HT1080 (cell line): ENCODE data around the gene COG6. TPM values are rescaled to one million over a fixed set of nuclear protein-coding genes. Genes with fewer than 3 reads are reported as not detected.

ENCODE experiments used
- DNase-seq: peaks from one replicate; pipeline ENCODE4 v3.0.0-alpha.2; 2015; ENCODE audit warnings: low read depth
- small RNA-seq: library from RNA; depleted of rRNA; stranded (forward); fragments of <200 nt; gene quantifications from one replicate; pipeline ENCODE3, GENCODE V24; 2014
- total RNA-seq: library from RNA; depleted of rRNA; stranded (reverse); fragments of >200 nt; shearing (Covaris generic); gene quantifications from 2 replicates; pipeline ENCODE4 v1.2.3, GENCODE V29; 2014; rRNA removed

Gene COG6
- total RNA-seq, 1 experiment from 2014 or later = 7.7 TPM

DNA sequence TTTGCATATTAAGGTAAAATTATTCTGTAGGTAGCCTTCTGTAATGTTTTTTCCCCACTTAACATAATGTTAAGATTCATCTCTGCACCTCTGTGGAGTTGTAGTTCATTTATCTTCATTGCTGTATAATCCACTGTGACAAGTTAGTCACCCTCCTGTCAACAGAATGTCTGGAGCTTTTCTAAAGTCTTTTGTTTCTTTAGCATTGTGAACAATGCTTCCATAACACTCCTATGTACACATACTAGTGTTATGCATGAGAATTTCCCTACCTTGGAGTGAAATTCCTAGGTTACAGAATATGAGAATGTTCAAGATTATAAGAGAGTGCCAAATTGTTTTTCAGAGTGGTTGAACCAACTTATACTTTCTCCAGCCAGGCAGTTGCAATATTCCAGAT lies 113.5 kb downstream of the COG6 start:
- no peak for DNase-seq

DNA sequence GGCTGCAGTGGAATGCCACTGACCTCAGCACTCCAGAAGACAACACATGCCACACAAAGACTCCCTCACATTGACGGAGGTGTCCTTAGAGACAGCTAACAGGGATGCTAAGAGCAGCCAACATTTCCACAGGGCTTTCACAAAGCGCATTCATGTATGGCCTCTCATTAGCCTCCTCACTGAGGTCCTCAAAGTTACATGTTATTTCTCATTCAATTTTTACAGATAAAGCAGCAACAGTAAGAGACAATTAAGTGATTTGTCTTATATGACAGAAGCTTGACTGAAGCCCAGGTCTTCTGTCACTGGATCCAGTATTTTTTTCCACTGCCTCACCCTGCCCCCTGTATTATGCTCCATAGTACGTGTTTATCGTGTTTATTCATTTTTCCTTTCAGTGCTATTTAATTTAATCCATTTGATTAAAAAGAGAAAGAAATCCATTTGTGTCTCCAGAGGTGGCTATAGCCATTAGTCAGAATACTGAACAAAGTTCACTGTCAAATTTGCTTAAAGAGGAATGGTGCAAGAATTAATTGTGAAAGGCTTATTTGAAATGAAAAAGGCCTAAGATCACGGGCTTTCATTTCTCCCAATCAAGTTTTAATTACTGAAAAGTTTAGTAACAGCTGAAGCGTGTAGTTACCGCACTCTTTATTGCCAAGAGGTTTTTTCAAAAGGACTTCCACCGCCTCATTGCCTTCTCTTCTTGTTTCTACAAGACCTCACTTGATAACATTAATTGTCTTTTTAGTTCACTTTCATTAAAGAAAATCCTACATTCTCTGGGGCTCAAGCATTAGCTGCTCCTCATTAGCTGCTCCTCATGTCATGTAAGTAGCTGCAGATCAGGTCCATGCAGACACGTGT lies 115.0 kb downstream of the COG6 start:
- DNase-seq = no peak

DNA sequence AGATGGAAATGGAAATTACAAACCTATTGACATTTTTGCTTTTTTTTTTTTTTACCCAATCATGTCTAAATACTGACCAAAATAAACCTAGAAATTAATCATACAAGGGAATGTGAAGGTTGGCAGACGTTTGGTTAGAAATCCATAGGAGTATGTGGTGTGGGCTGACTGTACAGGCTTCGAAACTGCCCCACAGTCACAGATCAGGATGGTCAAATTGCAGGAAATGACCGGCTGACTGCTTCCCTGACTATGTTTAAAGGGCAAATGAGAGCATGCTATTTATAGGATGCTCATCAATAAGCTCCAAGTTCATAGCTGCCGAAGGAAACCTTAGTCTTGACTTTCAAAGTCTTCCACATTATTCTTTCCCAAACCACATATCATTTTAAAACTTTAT lies 118.4 kb downstream of the COG6 start:
- peak; percentile 46 for DNase-seq

DNA sequence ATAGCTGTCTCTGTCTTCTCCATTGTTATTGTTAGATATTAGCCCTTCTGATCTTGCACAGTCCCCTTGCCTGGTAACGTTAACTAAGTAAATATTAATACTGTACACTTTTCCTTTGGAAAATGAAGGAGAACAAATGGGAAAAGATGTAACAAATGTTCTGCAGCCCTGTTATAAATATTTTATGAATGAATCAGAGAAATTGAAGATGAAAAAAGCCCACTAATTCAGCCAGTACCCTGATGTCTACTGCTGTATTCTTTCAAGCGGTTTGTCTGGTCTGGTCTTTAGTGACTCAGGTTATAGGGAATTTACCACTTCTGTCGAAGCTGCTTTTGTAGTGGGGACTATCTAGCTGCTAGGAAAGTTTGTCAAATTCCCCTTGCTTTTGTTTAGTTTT lies 121.0 kb downstream of the COG6 start:
- peak; percentile 52 for DNase-seq

DNA sequence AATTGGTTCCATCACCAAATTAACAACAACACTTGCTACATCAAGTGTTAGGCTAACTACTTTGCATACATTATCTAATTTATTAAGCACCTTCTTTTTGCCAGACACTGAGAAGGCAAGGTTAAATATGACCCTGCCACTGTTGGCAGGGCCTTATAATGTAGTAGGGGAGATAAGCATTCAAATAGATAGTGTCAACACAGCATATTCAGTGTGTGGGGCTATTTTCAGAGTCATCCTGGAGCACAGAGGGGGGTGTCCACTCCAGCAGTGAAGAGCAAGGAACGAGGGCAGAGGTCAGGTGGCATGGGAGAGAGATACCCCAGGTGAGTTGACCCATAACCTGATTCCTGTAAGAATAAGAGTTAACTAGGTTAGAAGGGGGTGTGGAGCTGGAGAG lies 121.6 kb downstream of the COG6 start:
- DNase-seq = no peak

DNA sequence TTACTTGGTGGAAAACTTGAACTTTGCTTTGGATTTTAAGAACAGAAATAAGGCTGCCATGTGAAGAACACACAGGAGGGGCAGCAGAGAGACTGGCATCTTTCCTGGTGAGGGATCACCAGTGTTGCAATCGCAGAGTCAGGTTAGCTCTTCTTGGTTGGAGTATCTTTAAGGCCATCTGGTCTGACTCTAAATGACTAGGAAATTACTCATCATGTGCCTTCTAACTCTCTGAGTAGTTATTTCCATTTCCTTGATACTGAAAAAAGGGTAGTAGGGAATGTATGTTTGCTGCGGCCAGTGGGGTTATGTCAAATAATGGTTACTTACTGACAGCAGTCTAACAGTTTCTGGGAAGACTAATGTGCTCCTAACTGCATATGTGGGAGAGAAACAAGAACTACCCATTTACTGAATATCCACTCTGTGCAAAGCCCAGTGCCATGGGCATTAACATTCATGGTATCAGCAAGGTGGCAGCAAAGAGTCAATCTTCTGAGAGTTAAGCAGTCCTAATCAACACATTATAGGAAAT lies 122.1 kb downstream of the COG6 start:
- peak; percentile 91 for DNase-seq

DNA sequence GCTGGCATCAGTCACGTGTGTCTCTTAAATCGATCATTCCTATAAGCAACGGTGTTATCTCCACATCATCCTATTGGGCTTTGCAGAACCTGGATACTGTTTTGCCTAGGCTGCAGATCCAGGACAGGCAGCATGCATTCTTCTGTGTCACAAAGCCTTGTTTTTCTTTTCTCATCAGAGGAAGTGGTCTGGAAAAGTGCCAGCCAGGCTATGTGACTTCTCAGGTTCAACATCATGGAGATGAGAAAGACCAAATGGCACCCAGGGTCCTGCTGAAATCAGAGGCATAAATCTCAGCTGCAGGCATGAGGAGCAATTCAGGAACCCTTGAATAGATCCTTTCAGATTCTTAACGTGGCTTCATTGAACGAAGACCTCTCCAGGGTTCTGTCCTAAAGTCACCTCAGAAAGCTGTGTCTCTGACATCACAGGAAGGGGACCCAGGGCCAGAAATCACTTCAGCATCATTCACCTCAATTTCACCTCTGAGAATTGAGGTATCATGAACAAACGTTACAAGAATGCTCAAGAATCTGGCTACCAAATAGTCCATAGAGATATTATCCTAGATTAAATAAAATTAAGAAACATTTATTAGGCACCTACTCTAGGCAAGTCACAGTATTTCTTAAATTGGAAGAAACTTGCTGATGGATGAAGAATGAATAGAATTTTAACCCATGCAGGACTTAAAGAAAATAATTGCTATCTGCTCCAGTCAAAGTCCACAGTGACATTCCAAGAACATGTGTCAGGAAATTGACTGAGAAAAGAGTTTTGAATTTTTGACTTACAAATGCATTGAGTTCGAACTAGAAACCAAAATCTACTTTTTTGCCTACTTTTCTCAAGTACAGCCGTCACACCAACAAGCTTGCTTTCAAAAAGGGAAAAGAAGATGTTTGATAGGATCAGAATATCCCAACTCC lies 124.1 kb downstream of the COG6 start:
- DNase-seq = peak; percentile 60

DNA sequence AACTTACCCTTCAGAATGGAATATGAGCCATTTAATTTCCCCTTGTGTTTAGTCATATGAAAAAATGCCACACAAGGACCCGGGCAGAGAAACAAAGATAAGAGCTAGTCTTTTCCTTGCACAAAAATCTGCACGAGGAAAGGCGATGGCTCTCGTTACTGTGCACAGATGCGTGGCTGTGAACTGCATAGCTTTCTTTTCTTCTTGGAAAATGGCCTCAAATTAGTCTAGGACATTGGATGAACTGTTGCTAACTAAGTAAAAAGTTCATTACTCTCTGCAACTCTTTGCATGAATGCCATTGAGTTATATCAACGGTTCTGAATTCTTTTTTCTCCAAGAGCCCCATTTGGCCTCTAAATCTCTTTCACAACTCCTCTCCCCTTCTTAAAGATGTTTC lies 125.2 kb downstream of the COG6 start:
- no peak for DNase-seq

DNA sequence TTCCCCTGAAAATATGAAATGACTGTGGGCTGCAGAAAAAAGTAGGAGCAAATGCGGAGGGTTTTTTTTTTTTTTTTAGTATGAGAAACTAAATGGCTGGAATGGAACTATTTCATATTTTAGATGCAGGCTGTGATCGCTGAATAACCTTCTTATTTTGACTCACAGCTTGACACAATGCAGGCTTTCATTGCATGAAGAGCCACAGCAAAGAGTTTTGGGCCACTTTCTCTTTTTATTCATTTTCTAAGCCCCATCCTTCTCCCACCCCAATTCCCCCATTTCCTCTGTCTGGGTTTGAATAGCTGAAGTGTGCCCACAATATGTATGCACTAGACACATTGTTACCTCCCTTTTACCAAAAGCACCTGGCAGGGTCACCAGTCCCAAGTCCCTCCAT lies 125.9 kb downstream of the COG6 start:
- DNase-seq = no peak

DNA sequence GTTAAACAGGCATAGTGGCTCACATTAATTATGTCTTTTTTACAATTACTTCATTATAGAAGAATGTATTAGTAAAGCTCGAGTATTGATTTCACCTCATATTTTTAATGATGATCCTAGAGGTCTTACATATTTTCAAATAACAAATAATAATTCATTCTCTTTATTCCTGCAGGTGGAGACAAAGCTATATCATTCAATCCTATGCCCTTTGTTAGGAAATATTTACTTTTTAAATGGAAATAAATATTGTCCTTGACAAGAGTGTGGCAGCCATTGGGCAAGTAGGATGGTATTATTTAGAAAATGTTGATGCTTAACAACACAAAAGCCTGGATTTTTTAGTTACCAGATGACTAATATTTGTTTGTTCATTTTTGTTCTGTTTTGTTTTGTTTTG lies 127.6 kb downstream of the COG6 start:
- DNase-seq = no peak

DNA sequence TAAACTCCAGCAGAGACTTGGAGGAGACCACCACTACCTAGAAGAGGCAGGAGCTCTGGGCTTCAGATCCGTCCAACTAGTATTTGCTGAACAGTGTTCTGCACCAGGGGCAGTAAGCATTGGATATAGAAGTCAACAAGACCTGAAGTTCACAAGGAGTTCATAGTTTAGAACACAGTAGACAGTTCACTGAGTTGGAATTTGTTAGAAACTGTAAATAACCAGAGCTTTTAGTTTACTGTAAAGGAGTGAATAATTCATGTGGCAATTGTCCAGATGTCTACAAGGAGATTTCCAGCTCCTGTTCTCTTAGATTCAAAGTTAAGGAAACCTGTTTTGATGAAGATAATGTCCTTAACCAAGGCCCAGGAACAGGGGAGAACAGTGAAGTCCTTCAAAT lies 128.9 kb downstream of the COG6 start:
- no peak for DNase-seq

DNA sequence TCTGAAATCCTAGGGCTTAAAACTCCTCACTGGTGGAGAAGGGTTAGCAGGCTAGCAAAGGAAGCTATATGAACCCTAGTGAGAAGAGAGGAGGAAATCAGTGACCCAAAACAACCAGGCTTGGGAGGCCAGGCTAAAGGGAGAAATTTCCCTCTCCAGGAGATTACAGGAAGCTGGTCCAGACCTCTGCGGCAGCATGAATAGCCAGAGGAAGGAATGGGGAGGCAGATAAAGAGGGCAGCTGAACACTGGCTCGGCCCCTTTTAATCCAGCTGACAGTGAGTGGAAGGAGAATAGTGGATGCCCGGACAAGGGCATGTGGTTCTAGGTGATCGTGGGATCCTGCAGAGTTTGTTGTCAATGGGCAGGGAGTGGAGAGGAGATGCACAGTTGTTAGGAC lies 130.6 kb downstream of the COG6 start:
- no peak for DNase-seq

DNA sequence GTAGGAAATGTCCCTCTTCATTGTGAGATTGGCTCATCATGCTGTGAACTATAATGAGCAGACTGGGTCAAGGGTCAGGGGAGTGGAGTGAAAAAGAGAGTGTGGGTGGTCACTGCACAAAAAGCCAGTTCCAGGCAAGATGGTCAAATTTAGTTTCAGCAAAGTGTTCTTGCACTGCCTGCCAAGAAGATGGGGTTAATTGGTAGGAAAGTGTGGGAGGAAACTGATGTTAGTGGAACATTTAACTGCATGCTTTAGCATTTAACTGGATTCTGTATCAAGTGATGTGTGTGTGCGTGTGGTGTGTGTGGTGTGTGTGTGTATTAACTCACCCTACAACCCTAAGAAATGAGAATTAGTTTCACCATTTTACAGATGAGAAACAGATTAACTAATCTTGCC lies 131.6 kb downstream of the COG6 start:
- no peak for DNase-seq

DNA sequence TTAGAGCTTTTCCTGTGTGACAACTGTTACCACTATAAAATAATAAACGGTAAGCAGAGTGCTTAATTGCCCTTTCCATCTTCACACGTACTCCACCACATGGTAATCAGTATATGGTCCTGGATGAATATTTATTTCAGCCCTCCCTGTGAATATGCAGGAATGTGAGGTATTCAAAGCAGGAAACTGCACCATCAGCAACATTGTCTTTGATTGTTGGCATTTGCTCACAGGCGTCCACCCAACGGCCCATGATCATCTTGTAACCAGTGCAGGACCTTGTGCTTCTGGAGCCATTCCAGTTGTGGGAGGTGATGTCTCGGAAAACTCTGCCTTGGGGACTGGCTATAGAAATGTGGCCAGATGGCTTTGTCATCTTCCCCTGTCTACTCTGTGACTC lies 132.6 kb downstream of the COG6 start:
- DNase-seq = no peak

DNA sequence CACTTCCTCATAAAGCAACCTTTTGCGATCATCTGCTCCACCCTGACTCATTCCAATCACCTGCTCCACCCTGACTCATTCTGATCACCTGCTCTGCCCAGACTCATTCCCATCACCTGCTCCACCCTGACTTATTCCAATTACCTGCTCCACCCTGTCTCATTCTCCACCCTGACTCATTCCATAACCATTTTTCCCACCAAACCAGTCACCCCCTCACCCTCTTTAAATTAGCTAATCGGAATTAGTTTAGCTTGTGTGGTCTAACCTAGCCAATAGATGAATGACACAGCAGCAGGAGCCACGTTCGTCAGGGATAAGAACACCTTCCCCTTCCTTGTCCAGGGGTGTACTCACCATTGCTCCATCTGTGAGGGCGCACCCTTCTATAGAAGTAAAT lies 134.0 kb downstream of the COG6 start:
- DNase-seq = peak; percentile 57

Small RNA genes within 50 kb of the gene (small RNA-seq; reads per million reads assigned to genes)
- not detected for gene MIR4305
- gene RNY4P14 = not detected

Other genes starting within 250 kb of the COG6 start
- 17.8 and 18.4 TPM in 2 replicates for gene LHFPL6, start 52.5 kb upstream of the COG6 start, total RNA-seq